GM18508 (cell line): ENCODE results near the gene ADGRF4.
"Not testable (repeated sequence)": the region's sequence is repeated elsewhere in the genome, so short reads cannot be mapped to it uniquely, and the experiment has no call there.

ENCODE experiments used
- ATAC-seq: cut with Tn5 transposase; IDR thresholded peaks from one replicate; pipeline ENCODE4 v1.9.1; 2021; ENCODE audit warnings: moderate number of reproducible peaks; ENCODE audit not compliant: insufficient read depth, unreplicated experiment

ADGRF4 gene

GRCh38 chr6:47729457-47729856, 31.1 kb downstream of the ADGRF4 start:
- no peak for ATAC-seq

DNA sequence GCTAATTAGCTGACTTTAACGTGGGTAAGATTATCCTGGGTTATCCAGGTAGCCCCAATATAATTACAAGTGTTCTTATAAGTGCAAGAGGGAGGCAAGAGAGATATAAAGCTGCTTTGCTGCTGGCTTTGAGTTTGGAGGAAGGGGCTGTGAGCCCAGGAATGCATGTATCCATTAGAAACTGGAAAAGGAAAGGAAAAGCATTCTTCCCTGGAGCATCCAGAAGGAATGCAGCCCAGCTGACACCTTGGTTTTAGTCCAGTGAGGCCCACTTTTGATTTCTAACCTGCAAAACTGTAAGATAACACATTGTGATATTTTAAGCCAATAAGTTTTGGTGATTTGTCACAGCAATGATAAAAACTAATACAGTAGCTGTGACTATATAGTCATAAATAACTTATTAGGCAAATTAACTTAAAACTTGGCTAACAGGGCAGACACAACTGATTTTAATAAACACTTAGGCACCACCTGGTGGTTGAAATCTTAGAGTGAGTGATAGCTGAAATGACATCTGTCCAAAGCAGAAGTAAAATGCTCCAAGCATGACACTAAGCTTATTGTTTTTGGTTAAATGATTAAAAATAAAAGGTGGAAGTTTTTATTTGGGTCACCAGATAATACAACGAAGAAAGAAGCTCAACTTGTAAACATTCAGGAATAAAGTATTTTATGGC, 35.6 kb downstream of the ADGRF4 start:
- ATAC-seq = peak; percentile 54

DNA sequence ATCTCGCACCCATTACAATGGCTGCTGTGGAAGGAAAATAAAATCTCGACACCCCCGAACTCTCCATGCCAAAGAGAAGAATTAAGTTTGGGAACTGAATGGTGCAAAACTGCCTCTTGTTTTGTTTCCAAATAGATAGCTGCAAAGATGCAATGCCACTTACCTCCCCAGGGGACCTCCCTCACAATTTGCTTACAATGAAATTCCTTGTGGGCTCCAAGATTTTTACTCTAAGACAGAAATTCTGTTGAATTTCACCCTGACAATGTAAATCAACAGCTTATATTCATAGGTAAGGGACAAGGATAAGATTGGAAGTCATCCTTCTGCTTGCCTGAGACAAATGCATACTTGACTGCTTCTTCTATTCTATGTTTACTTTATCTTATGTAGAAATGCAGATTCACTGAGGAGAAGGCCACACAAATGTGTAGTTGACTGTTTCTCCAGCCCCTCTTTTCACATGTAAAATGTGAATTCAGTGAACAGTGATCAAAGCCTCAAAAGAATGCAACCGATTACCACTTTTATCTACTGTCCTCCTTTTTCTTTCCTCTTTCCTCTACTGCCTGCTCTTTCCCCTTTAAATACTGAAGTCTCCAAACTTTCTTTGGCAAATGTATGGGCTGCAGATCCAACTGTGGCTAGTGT, 36.6 kb downstream of the ADGRF4 start:
- no peak for ATAC-seq

DNA sequence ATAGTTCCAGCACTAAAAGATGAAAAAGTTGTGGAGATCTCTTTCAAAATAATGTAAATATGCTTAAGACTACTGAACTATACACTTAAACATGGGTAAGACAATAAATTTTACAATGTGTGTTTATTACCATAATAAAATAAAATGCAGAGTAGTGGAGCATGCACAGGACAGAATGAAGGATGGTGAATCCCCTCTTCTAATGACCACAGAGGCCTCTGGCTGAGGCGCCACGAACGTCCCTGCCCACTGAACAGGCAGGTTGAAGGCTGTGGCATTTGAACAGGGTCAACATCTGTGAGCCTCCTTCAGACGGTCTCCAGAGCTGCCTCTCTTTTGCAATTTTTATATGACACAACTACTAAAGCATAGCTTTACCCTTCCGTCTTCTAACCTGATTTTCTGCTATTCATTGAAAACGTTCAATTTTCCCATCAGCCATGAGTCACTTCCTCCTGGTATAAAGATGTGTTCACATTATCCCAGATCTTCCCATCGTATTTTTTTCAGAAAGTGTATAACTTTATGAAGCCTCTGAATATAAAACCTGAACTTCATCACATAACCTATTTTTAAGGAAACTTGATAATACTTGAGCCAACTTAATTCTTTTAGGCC, 37.8 kb downstream of the ADGRF4 start:
- no peak for ATAC-seq

GRCh38 chr6:47737406-47737805, 39.0 kb downstream of the ADGRF4 start:
- no peak for ATAC-seq

GRCh38 chr6:47740714-47741113, 42.3 kb downstream of the ADGRF4 start:
- ATAC-seq = no peak

- ATAC-seq = no peak
Observed at GRCh38 chr6:47741807-47742206, 43.4 kb downstream of the ADGRF4 start.

DNA sequence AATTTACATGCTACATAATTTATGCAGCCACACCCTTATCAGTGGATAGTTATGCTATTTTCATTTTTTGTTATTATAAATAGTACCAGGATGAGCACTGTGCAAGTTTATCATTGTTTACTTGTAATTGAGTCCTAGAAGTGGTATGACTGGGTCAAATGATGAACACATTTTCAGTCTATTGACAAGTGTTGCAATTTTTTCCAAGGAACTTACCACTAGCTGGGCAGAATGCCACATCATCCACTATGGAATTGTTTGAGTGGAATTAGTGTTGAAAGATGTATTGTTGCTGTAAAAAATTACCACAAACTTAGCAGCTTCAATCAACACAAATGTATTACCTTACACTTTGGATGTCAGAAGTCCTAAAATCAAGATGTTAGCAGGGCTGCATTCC, 45.4 kb downstream of the ADGRF4 start:
- no peak for ATAC-seq

DNA sequence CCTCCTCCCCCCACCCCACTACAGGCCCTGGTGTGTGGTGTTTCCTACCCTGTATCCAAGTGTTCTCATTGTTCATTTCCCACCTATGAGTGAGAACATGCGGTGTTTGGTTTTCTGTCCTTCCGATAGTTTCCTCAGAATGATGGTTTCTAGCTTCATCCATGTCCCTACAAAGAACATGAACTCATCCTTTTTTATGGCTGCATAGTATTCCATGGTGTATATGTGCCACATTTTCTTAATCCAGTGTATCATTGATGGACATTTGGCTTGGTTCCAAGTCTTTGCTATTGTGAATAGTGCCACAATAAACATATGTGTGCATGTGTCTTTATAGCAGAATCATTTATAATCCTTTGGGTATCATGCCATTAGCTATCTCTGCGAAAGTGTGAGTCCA, 46.9 kb downstream of the ADGRF4 start:
- ATAC-seq = not testable (repeated sequence)

- no peak for ATAC-seq
Observed at GRCh38 chr6:47749757-47750156, 51.4 kb downstream of the ADGRF4 start.

- ATAC-seq = no peak
Observed at GRCh38 chr6:47752801-47753200, 54.4 kb downstream of the ADGRF4 start.

DNA sequence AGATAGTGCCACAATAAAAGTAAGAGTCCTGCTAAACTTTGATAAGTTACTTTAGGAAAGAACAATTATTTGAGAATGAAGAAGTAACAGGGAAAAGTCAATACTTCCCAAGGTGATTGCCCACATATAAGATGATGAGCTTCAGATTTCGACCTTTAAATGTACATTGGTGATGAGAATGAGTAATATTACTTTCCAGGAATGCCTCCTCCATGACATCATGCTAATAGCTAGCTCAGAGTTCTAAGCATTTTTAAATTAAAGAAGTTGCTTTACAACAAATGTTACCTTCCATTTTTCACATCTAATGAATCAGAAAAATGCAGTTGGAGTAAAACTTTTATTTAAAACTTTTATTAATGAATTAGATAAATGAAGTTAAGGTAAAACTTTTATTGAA, 61.0 kb downstream of the ADGRF4 start:
- no peak for ATAC-seq

DNA sequence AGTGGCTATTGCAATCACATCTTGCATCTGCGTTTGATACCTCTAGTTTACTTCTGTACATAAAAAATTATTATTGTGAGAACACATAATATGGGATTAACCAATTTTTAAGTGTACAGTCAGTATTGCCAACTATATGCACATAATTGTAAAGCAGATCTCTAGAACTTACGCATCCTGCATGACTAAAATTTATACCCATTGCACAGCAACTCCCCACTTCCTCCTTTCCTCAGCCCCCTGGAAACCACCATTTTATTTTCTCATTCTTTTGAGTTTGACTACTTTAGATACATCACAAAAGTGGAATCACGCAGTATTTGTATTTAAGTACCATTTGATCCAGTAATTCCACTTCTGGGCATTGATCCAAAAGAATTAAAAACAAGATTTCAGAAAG, 64.1 kb downstream of the ADGRF4 start:
- no peak for ATAC-seq

GRCh38 chr6:47766445-47766844, 68.1 kb downstream of the ADGRF4 start:
- no peak for ATAC-seq

GRCh38 chr6:47767102-47767501, 68.7 kb downstream of the ADGRF4 start:
- ATAC-seq = no peak

- ATAC-seq = no peak
Observed at GRCh38 chr6:47769982-47770381, 71.6 kb downstream of the ADGRF4 start.
